Smooth muscle cell of the pulmonary artery (primary cell): ENCODE data around the gene ZNF367. TPM values are rescaled to one million over a fixed set of nuclear protein-coding genes. Genes with fewer than 3 reads are reported as not detected.

Source experiments
- total RNA-seq: library from RNA; depleted of rRNA; stranded (reverse); fragments of >200 nt; gene quantifications from 2 replicates; pipeline ENCODE4 v1.2.3, GENCODE V29; 2014

Gene ZNF367
- total RNA-seq, result 2.7 and 3.6 TPM in 2 replicates

DNA sequence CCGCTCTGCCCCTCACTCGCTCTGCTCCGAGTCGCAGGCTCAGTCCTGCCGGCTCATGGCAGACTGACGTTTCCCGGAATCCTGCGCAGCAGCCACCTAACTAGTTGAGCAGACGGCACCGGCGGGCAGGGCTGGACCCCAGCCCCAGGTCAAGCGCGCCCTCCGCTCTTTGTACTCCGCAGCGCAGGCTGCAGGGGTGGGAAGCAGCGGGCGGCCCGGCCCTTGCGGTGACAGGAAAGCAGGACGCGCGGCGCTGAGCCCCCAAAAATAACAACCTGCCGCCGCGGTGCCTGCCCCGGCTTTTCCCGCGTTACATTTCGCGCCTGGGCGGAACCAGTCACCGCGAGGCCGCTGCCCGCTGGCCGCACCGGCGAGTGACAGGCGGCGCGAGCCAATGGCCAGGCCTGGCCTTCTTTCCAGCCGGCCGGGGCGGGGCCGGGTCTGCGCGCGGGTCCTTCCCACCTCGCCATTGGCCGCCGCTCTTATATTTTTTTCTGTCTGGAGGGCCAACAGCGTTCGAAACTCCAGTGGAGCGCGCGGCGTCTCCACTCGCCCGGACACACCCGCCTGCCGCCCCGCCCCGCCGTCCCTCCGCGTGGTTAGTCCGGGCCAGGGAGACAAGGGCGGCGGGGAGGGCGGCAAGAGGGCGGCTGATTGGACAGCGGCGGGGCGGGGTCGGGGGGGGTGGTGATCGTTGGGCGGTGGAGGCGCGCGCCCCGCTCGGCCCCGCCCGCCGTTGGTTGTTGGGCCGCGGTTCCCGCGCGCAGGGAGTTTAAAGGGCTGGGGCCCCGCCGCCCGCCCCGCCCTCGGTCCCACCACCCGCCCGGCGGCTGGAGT is at the start of gene ZNF367:
Gene ZNF367, minus strand, starts transcription at position 288 of the 837 bp plus-strand sequence. CDS start 338 bp downstream, outside the sequence.

DNA sequence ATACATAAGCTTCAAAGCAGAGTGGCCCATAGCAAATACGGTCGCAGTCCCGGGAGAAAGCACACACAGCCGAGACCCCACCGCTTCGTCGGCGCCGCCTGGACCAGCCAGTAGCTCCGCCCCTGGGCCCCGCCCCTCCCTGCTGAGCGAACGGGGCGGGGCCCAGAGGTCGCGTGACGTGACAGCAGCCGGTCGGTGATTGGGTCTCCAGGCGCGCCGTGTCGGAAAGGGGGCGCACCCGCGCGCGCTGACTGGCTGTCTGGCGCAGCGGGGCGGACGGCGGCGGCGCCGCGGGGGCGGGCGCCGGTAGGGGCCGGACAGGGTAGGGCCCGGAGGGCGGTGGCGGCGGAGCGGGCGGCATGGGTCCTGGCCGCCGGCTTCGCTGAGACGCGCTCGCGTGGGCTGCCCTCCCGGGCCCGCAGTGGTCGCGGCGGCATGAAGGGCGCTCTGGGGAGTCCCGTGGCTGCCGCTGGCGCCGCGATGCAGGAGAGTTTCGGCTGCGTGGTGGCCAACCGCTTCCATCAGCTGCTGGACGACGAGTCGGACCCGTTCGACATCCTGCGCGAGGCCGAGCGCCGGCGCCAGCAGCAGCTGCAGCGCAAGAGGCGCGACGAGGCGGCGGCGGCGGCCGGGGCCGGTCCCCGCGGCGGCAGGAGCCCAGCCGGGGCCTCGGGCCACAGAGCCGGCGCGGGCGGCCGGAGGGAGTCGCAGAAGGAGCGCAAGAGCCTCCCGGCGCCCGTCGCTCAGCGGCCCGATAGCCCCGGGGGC is 31.9 kb upstream of the ZNF367 start, which contains the start of gene HABP4:
Gene HABP4, plus strand, starts transcription at position 325 of the 768 bp plus-strand sequence. Its CDS starts 111 bp downstream, at position 436.

DNA sequence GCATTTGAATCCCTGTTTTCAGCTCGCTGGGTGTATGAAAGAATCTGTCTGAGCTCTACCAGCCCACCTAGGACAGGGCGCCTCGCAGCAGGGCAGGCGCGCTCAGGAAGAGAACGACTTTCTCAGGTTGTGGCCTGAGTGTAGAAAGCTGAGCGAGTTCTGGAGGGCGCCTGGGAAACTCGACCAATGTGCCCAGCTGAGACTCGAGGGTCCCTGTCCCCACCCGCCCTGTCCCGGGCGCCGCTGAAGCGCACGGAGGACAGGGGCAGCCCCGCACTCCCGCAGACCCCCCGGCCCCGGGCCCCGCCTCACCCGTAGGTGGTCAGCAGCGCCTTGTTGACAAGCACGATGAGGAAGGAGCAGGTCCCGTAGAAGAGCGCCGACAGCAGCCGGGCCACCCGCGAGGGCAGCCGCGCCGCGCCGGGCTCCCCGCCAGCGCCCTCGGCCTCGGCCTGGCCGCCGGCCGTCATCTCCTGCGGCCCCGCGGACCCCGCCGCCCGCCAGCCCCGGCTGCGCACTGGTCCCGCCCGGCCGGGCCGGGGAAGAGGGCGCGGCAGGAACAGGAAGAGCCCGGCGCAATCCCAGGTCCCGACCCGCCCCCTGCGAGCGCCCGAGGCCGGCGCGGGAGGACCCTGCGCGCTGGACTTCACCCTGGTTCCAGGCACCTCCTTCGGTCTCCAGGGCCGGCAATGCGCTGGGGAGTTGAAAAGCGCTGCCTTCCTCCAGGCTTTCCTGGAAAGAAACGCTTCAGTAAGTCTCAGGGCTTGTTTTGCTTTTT is 34.8 kb downstream of the ZNF367 start, which contains the start of gene SLC35D2:
Gene SLC35D2, minus strand, starts transcription at position 547 of the 778 bp plus-strand sequence. Its CDS starts 77 bp downstream, at position 470.

Other genes starting within 250 kb of the ZNF367 start
- gene HSD17B3, start 116.2 kb downstream of the ZNF367 start, total RNA-seq, result not detected in 2 replicates
- 13.3 and 13.6 TPM in 2 replicates for gene SLC35D2, start 34.7 kb downstream of the ZNF367 start, total RNA-seq
- 12.1 and 15.8 TPM in 2 replicates for gene HABP4, start 31.8 kb upstream of the ZNF367 start, total RNA-seq
- gene CDC14B, start 201.5 kb upstream of the ZNF367 start, total RNA-seq, result 16.9 and 19.8 TPM in 2 replicates
- 13.1 TPM in 2 replicates for gene PRXL2C, start 236.9 kb upstream of the ZNF367 start, total RNA-seq